Panc1 (cell line): Measurements from ENCODE around the gene FGR. TPM values are rescaled to one million over a fixed set of nuclear protein-coding genes. Genes with fewer than 3 reads are reported as not detected.
A peak's percentile ranks its signal among the peaks of the same experiment; 100 is the strongest.

Experiments
- ATAC-seq: fragments of 200-7000 bp; cut with Tn5 transposase; 2 replicates; pipeline ENCODE4 v1.9.1; 2020; ENCODE audit warnings: mild to moderate bottlenecking, moderate library complexity
- BruUV-seq: library from RNA; stranded (reverse); fragments of 400-500 nt; replicated peaks from 2 replicates; lab custom pipeline; 2021; lab: Mats Ljungman, UMichigan
- CTCF ChIA-PET: fragments of 300-600 bp; sonication (Branson Sonifier 250); formaldehyde crosslinking; loops from one replicate; lab custom pipeline; 2022; ENCODE audit warnings: antibody characterized with exemption; lab: Charles Lee
- POLR2A ChIA-PET: fragments of 300-600 bp; sonication (Branson Sonifier 250); formaldehyde crosslinking; loops from one replicate; lab custom pipeline; 2022; ENCODE audit warnings: antibody characterized with exemption; lab: Charles Lee
- DNase-seq: peaks from one replicate; pipeline ENCODE4 v3.0.0-alpha.2; 2010; ENCODE audit warnings: low read depth, low spot score
- H3K27ac ChIP-seq: 2 replicates; pipeline ENCODE4 v1.5.1; 2011; ENCODE audit warnings: mild to moderate bottlenecking, low read length, inconsistent platforms
- H3K27me3 ChIP-seq: fragments of 200-500 bp; sonication (Bioruptor generic); 2 replicates; pipeline ENCODE4 v1.6.0; 2014; ENCODE audit warnings: low read length, inconsistent platforms; ENCODE audit not compliant: control insufficient read depth, insufficient read depth
- H3K36me3 ChIP-seq: fragments of 200-500 bp; sonication (Bioruptor generic); 2 replicates; pipeline ENCODE4 v1.5.1; 2014; ENCODE audit warnings: inconsistent platforms, mild to moderate bottlenecking, low read length, moderate library complexity; ENCODE audit not compliant: control insufficient read depth, insufficient read depth
- H3K4me1 ChIP-seq: 2 replicates; pipeline ENCODE4 v1.5.1; 2011; ENCODE audit warnings: inconsistent platforms, mild to moderate bottlenecking, low read length, moderate library complexity; ENCODE audit not compliant: control insufficient read depth, insufficient read depth
- H3K4me3 ChIP-seq, 2 experiments: 2 replicates each; pipeline ENCODE4 v1.5.1; 2011 to 2012; ENCODE audit warnings: low read depth in 2 of 2, low read length in 2 of 2, mild to moderate bottlenecking in 2 of 2, inconsistent platforms in 1 of 2, moderate library complexity in 1 of 2
- H3K9me3 ChIP-seq: fragments of 200-500 bp; sonication (Bioruptor generic); 2 replicates; pipeline ENCODE4 v1.5.1; 2014; ENCODE audit warnings: low read depth, mild to moderate bottlenecking, inconsistent platforms, low read length, moderate library complexity; ENCODE audit not compliant: control insufficient read depth, insufficient read depth
- SIN3A ChIP-seq: IDR thresholded peaks from 2 replicates; pipeline ENCODE4 v1.6.1; 2012; ENCODE audit warnings: low read depth, mild to moderate bottlenecking, low read length, moderate library complexity, borderline replicate concordance; ENCODE audit not compliant: insufficient read depth
- TCF7L2 ChIP-seq: IDR thresholded peaks from 2 replicates; pipeline ENCODE4 v1.6.1; 2011; ENCODE audit warnings: mild to moderate bottlenecking, low read depth, low read length, inconsistent platforms
- in situ Hi-C: cut with HindIII; loops from 2 replicates; pipeline ENCODE4 v1.10.0; 2016; ENCODE audit warnings: low sequenced_read_pairs, low pct_unique_long_range_greater_than_20kb
- intact Hi-C: fragments of 100-400 bp; cut with micrococcal nuclease; formaldehyde crosslinking; loops from one replicate; pipeline ENCODE4 v1.10.0; 2022; ENCODE audit not compliant: unreplicated experiment
- total RNA-seq: library from RNA; stranded (reverse); gene quantifications from one replicate; pipeline ENCODE4 v1.2.1, GENCODE V29; 2021; ENCODE audit not compliant: unreplicated experiment
- TF ChIP-seq, protein P1 (sequence below), 2 experiments: IDR thresholded peaks; 2 replicates each; pipeline ENCODE4 v1.6.1; 2011 to 2012; ENCODE audit warnings: low read depth in 2 of 2, control low read depth in 1 of 2, low read length in 1 of 2, mild to moderate bottlenecking in 1 of 2, moderate library complexity in 1 of 2; ENCODE audit not compliant: insufficient read depth in 1 of 2
- TF ChIP-seq, protein P2 (sequence below): fragments of 450-650 bp; IDR thresholded peaks from 2 replicates; pipeline ENCODE4 v1.5.1; 2017; ENCODE audit warnings: mild to moderate bottlenecking

Gene FGR
- total RNA-seq, 1 experiment from 2014 or later: 0.18 TPM

DNA sequence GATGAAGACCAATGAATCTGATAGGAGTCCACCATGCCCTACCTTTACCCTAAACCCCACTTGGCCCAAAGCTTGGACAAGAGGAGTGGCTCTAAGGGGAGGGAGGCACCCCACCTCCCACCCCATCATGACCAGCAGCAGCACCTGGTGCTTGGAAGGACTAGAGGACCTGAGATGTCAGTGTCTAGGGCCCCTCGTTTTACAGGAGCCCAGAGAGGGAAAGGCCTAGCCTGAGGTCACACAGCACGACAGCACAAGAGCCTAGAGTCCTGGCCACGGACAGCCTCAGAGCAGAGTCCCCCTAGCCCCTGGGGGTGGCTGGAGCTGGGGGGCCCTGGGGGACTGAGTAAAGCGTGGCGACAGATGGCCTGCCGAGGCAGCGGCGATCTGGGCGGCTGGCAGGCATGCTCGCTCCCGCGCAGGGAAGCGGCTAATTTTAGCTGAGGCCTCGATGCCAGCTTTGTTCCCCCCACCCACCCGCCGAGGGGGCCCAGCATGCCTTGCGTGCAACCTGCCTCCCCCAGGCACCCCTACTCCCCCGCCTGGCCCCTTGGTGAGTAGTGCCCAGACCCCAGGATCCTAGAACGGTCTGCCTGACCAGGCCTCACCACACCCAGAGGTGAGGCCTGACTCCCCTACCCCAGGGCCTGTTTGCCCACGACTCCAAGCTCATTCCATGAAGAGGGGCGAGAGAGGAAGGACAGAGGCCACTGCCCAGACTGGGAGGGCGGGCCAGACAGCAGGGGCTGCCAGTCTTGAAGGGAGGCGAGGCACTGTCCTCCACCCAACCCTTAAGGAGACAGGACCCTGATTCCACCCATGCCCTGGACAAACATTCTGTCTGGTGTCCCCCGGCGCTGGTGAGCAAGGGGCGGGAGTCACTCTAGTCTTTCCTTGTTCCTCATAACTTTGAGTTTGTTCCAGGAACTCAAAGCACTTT is 70.0 kb downstream of the FGR start:
- no peaks in the 10 kb centered on the region for H3K27me3 ChIP-seq
- ChIA-PET POLR2A (no interaction called here), CTCF (no interaction called here)
- BruUV-seq: no TSS peak
- in situ Hi-C loops (no loop called here), intact Hi-C loops (loop anchor here (5.0 kb wide), 1 partner anchor 37 kb away; the partner anchor contains the start of gene AHDC1)
- TF ChIP-seq, protein P1, sequence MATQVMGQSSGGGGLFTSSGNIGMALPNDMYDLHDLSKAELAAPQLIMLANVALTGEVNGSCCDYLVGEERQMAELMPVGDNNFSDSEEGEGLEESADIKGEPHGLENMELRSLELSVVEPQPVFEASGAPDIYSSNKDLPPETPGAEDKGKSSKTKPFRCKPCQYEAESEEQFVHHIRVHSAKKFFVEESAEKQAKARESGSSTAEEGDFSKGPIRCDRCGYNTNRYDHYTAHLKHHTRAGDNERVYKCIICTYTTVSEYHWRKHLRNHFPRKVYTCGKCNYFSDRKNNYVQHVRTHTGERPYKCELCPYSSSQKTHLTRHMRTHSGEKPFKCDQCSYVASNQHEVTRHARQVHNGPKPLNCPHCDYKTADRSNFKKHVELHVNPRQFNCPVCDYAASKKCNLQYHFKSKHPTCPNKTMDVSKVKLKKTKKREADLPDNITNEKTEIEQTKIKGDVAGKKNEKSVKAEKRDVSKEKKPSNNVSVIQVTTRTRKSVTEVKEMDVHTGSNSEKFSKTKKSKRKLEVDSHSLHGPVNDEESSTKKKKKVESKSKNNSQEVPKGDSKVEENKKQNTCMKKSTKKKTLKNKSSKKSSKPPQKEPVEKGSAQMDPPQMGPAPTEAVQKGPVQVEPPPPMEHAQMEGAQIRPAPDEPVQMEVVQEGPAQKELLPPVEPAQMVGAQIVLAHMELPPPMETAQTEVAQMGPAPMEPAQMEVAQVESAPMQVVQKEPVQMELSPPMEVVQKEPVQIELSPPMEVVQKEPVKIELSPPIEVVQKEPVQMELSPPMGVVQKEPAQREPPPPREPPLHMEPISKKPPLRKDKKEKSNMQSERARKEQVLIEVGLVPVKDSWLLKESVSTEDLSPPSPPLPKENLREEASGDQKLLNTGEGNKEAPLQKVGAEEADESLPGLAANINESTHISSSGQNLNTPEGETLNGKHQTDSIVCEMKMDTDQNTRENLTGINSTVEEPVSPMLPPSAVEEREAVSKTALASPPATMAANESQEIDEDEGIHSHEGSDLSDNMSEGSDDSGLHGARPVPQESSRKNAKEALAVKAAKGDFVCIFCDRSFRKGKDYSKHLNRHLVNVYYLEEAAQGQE (IDR thresholded peaks at IDR 0.05; ENCODE audit: insufficient read depth in 1 of 2, low read depth in 2 of 2, low read length in 1 of 2): no peak
- TF ChIP-seq, protein P2, sequence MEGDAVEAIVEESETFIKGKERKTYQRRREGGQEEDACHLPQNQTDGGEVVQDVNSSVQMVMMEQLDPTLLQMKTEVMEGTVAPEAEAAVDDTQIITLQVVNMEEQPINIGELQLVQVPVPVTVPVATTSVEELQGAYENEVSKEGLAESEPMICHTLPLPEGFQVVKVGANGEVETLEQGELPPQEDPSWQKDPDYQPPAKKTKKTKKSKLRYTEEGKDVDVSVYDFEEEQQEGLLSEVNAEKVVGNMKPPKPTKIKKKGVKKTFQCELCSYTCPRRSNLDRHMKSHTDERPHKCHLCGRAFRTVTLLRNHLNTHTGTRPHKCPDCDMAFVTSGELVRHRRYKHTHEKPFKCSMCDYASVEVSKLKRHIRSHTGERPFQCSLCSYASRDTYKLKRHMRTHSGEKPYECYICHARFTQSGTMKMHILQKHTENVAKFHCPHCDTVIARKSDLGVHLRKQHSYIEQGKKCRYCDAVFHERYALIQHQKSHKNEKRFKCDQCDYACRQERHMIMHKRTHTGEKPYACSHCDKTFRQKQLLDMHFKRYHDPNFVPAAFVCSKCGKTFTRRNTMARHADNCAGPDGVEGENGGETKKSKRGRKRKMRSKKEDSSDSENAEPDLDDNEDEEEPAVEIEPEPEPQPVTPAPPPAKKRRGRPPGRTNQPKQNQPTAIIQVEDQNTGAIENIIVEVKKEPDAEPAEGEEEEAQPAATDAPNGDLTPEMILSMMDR: no peak
- TF ChIP-seq SIN3A: no peak
- peaks cover 87% of the 10 kb centered on the region for H3K4me1 ChIP-seq
- H3K4me3 ChIP-seq: no peak overlapping the region
- no peaks in the 10 kb centered on the region for H3K9me3 ChIP-seq
- ATAC-seq (no peak), DNase-seq (no peak)
- H3K36me3 ChIP-seq: no peaks in the 10 kb centered on the region
- peak overlapping the region; percentile 67 for H3K27ac ChIP-seq

DNA sequence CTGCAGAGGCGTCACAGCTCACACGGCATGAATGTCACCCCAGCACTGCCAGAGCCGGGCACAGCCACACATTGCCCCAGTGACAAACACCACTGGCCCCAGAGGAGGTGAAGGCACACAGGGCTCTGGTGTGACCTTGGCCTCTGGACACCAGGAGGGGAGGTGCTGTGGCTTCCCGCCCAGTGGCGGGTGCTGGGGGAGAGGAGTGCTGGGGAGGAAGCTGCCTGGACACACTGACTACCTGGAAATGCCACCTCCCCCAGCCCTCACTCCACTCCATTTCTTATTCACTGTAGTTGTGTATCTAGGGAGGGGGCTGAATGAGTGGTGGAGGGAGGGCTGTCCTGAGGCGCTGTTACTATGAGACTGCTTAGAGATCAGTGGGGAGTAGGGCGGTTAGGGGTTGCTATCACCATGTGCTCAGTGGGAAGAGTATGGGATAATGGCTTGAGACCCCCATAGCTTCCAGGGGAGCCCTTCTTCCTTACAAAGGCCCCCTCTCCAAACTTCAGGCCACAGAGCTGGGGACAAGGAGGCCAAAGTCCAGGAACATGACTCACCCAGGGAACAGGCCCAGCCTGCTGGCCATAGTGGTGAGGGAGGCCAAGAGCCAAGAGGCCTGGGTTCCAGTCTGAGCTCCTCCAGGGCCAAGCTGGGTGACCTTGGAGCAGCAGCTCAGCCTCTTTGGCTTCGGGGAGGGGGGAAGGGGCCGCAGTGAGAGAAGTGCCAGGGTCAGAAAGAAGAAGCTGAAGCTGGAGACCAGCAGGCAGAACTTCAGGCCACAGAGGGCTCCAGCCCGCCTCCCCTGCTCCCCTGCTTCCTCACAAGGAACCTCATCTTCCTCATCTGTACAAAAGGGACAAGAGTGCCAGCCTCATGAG is 71.2 kb downstream of the FGR start:
- POLR2A ChIA-PET: no interaction called here
- Histone ChIP-seq H3K27me3 (no peaks in the 10 kb centered on the region), H3K9me3 (no peaks in the 10 kb centered on the region), H3K27ac (peak overlapping the region; percentile 67), H3K36me3 (no peaks in the 10 kb centered on the region), H3K4me3 (no peak overlapping the region), H3K4me1 (peaks cover 78% of the 10 kb centered on the region)
- no peak for DNase-seq
- ATAC-seq: peak; percentile 15; the same call in 1 of the 2 replicates
- BruUV-seq: no TSS peak
- no peak for TF ChIP-seq SIN3A
- no peak for TF ChIP-seq TCF7L2
- CTCF ChIA-PET: interaction anchor here (0.5 kb wide), 1 partner anchor 277 kb away, joined by 7 read pairs; no protein-coding TSS in a partner anchor
- intact Hi-C loops: no loop called here
- in situ Hi-C loops: no loop called here
